Brain microvascular endothelial cell (primary cell): Measurements from ENCODE around the gene C10orf105.
A peak's percentile ranks its signal among the peaks of the same experiment; 100 is the strongest.

ENCODE experiments used
- DNase-seq: peaks from one replicate; pipeline ENCODE4 v3.0.0-alpha.2; 2020
- H3K27ac ChIP-seq: fragments of 250-450 bp; sonication (Bioruptor Pico); 2 replicates; pipeline ENCODE4 v1.5.1; 2020; ENCODE audit warnings: mild to moderate bottlenecking, moderate library complexity
- H3K27me3 ChIP-seq: fragments of 250-450 bp; sonication (Bioruptor Pico); replicated peaks from 2 replicates; pipeline ENCODE4 v1.5.1; 2020; ENCODE audit warnings: mild to moderate bottlenecking
- H3K36me3 ChIP-seq: fragments of 250-450 bp; sonication (Bioruptor Pico); replicated peaks from 2 replicates; pipeline ENCODE4 v1.5.1; 2020; ENCODE audit warnings: mild to moderate bottlenecking
- H3K4me3 ChIP-seq: 2 replicates; pipeline ENCODE4 v1.5.1; 2011; ENCODE audit warnings: low read depth, mild to moderate bottlenecking, control low read depth, low read length, moderate library complexity
- in situ Hi-C: cut with HindIII; loops from 2 replicates; pipeline ENCODE4 v1.10.0; 2017; ENCODE audit warnings: low sequenced_read_pairs, low pct_ligation_motif_present
- TF ChIP-seq, protein P1 (sequence below): IDR thresholded peaks from 2 replicates; pipeline ENCODE4 v1.5.1; 2011; ENCODE audit warnings: low read depth, mild to moderate bottlenecking, moderate library complexity, low read length, control low read depth, inconsistent platforms; ENCODE audit errors: missing control alignments

The C10orf105 gene

DNA sequence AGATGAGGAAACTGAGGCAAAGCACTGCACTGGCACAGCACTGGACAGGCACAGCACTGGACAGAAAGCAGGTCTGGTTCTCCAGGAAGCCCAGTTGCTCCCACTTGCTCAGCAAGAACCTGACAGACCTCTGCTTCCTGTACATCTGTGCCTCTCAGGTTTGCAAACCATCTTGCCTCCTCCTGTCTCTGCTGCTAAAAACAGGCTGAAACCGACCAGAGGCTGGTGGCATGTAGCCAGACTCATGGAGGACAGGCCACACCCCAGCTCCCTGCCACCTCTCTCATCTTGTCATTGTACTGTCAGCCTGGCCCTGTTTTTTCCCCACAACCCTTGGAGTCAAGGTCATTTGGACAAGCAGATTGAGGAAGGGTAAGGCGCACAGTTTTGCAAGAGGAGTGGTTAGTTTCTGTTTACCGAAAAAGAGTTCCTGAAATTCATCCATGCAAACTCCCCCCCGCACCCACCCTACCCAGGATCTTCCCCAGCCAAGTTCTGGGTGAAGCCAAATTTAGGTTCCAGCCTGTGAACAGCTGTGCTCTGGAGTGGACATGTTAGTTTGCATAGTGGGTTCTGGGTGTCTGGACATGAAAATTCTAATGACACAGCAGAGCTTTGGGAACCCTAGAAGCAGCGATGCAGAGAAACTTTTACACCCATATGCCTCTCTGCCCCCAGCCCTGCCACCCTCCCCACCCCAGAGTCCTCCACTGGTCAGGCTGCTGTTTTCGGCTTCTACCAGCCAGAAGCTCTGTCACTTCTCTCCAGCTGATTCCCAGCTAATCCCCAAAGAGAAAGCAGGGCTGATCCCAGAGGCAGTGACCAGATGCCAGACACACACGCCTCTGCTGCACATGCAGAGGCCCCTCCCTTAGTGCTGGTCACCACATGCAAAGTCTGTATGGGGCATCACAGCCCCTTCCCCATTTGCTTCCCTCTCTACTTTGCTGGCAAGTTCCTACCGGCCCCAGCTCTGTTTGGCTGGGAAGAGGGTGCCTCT lies 8.5 kb upstream of the C10orf105 start:
- in situ Hi-C loops = no loop called here
- TF ChIP-seq, protein P1, sequence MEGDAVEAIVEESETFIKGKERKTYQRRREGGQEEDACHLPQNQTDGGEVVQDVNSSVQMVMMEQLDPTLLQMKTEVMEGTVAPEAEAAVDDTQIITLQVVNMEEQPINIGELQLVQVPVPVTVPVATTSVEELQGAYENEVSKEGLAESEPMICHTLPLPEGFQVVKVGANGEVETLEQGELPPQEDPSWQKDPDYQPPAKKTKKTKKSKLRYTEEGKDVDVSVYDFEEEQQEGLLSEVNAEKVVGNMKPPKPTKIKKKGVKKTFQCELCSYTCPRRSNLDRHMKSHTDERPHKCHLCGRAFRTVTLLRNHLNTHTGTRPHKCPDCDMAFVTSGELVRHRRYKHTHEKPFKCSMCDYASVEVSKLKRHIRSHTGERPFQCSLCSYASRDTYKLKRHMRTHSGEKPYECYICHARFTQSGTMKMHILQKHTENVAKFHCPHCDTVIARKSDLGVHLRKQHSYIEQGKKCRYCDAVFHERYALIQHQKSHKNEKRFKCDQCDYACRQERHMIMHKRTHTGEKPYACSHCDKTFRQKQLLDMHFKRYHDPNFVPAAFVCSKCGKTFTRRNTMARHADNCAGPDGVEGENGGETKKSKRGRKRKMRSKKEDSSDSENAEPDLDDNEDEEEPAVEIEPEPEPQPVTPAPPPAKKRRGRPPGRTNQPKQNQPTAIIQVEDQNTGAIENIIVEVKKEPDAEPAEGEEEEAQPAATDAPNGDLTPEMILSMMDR = no peak
- no peak overlapping the region for H3K27ac ChIP-seq
- H3K4me3 ChIP-seq = no peak overlapping the region
- no peaks in the 10 kb centered on the region for H3K36me3 ChIP-seq
- H3K27me3 ChIP-seq = no peaks in the 10 kb centered on the region
- no peak for DNase-seq

DNA sequence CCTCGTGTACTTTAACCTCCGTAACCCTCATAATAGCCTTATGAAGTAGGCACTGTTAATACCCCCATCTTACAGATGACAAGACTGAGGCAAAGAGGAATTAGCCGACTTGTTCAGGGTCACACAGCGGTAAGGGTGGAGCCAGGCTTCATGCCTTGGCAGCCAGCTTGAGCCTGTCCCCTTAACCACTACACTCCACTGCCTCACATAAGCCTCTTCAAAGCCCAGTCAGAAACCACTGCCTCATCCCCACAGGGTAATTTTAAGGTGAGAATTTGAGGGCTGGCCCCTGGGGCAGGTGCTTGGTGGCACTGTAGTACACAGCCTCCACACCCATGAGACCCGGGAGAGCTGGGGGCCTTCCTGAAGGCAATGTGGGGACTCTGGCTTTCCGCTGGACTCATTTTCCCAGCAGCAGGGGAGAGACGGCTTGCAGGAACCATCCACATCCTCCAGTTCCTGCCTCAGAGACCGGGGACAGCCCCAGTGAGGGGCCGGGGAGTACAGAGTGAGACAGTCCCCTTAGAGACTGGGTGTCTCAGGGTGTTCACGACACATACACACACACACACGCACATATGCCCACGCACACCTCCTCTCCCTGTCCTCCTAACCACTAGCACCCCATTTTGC lies 7.6 kb upstream of the C10orf105 start:
- no peak overlapping the region for H3K4me3 ChIP-seq
- in situ Hi-C loops = no loop called here

DNA sequence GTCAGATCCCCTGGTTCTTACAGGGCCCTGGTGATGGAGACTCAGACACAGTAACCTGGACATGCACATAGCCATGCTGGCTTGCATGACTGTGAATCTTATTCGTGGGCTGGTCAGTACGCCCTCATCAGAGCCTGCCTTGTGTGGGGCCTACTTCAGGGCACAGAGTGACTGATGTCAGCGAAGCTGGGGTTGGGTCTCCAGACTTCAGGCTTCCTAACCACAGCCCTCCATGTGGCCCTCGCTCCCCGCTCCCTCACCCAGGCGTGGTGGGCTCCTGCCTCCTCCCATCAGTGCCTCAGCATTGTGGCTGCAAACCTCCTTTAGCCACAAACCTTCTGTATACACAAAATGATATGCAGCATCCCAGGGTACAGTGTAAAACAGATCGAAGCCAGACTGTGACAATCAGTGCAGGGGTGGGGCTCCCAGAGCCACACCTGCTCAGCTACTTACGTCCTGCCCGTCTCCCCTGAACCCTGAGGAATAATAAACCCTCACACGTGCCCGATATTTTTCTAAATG lies 7.1 kb upstream of the C10orf105 start:
- H3K36me3 ChIP-seq = no peaks in the 10 kb centered on the region
- no peak overlapping the region for H3K4me3 ChIP-seq
- TF ChIP-seq, protein P1 = no peak
- no peak for DNase-seq
- H3K27ac ChIP-seq = no peak overlapping the region
- H3K27me3 ChIP-seq = no peaks in the 10 kb centered on the region
- in situ Hi-C loops = no loop called here

More for the DNA sequence above, 7.6 kb upstream of the C10orf105 start:
- no peaks in the 10 kb centered on the region for H3K36me3 ChIP-seq
- no peak overlapping the region for H3K27ac ChIP-seq
- no peaks in the 10 kb centered on the region for H3K27me3 ChIP-seq
- TF ChIP-seq, protein P1 = no peak
- DNase-seq = no peak

DNA sequence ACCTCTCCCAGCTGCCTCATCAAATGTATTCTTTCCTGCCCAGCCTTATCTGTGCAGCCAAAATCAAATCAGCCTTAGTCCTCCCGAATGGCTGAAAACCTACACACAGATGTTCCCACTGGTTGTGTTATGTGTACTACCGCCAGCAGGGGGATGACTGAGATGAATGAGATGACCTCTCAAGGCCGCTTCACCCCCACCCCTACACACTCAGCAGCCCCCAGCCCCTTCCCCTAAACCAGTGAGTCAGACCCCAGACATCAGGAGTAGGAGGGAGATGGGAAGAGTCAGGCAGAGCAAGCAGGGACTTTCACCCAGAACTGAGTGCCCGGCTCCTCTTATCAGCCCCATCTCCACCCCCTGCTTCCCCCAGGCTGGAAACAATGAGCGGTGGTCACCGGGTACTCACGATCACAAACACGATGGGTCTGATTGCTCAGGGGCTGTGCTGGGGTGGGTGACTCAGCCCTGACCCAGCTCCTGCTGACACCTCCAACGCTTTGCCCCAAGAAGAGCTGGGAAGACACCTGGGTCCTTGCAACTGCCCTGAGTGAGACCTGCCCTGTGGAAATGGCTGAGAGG lies 6.5 kb upstream of the C10orf105 start:
- Histone ChIP-seq H3K27ac (no peak overlapping the region), H3K36me3 (no peaks in the 10 kb centered on the region), H3K27me3 (no peaks in the 10 kb centered on the region), H3K4me3 (no peak overlapping the region)
- in situ Hi-C loops = no loop called here
- DNase-seq = peak; percentile 38
- TF ChIP-seq, protein P1 = peak; percentile 68

DNA sequence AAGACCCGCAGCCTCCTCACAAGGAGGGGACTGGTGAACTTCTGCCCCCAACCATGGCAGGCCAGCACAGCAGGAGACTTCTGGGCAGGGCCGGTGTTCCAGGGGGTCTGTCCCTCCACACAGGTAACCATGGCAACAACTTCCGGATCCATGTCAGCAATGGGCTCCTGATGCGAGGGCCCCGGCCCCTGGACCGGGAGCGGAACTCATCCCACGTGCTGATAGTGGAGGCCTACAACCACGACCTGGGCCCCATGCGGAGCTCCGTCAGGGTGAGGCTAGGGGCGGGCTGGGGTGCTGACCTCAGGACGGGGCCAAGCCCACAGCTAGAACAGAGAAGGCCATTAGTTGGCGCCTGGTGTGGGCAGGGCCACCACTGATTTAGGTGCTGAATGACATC lies 5.7 kb upstream of the C10orf105 start:
- no peak overlapping the region for H3K4me3 ChIP-seq
- in situ Hi-C loops = no loop called here
- no peaks in the 10 kb centered on the region for H3K27me3 ChIP-seq
- H3K27ac ChIP-seq = no peak overlapping the region
- H3K36me3 ChIP-seq = no peaks in the 10 kb centered on the region
- no peak for DNase-seq
- TF ChIP-seq, protein P1 = no peak
